ENCODE results near the gene RBM11. TPM values are rescaled to one million over a fixed set of nuclear protein-coding genes. Genes with fewer than 3 reads are reported as not detected.

The RBM11 gene
- total RNA-seq, 2 donors from 2014 or later = 4.9 to 10.3 TPM

DNA sequence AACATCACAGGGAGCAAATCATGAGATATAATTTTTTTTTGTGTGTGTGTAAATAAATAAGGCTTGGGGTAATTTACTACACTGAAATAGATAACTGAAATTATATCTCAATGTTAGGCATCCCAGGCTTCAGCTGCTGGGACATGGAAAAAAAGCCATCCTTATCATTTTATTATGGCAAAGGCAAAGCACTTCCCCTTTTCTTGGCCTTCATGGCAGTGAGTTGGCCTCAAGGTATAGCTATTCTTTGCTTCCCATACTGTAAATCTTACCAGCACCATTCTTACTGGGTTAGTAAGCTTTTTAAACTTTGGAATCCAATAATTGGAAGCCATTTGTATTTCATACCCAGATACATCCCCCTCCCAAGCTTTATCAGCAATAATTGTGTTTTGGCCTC lies 29.0 kb downstream of the RBM11 start:
- Mint-ChIP-seq H3K27ac (no peak overlapping the region), H3K9me3 (peaks cover 0 to 3% of the 10 kb centered on the region in 2 donors), H3K36me3 (ENCODE audit: insufficient read depth in 2 of 2) (no peaks in the 10 kb centered on the region), H3K4me3 (no peak overlapping the region), H3K27me3 (ENCODE audit: low read depth) (no peaks in the 10 kb centered on the region), H3K4me1 (ENCODE audit: low read depth) (peaks cover 13% of the 10 kb centered on the region)
- no peak for ATAC-seq (replicated peaks in 1 of 2)
- DNase-seq = no peak

DNA sequence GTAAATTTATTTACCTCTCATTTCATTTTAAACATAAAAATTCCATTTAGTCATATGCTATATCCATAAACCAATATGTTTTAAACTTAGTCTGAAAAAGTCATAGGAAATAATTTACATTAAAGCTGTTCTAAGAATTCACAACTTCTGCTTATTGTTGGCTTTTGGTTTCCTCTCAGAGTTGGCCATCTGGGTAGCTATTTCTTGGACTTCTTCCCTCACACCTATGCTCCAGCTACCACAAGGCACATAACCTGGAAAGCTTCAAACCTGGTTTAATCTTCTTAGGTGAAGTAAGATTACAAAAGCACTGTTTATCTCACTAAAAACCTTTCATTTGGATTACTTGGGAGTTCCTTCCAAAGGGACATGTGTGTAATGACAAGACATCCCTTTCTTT lies 29.8 kb downstream of the RBM11 start:
- H3K4me3 Mint-ChIP-seq = no peak overlapping the region
- H3K4me1 Mint-ChIP-seq (ENCODE audit: low read depth) = peaks cover 11% of the 10 kb centered on the region
- ATAC-seq (replicated peaks in 1 of 2) (no peak), DNase-seq (no peak)
- no peaks in the 10 kb centered on the region for H3K27me3 Mint-ChIP-seq (ENCODE audit: low read depth)
- H3K27ac Mint-ChIP-seq = no peak overlapping the region
- H3K36me3 Mint-ChIP-seq (ENCODE audit: insufficient read depth in 2 of 2) = no peaks in the 10 kb centered on the region
- peaks cover 0 to 2% of the 10 kb centered on the region in 2 donors for H3K9me3 Mint-ChIP-seq

DNA sequence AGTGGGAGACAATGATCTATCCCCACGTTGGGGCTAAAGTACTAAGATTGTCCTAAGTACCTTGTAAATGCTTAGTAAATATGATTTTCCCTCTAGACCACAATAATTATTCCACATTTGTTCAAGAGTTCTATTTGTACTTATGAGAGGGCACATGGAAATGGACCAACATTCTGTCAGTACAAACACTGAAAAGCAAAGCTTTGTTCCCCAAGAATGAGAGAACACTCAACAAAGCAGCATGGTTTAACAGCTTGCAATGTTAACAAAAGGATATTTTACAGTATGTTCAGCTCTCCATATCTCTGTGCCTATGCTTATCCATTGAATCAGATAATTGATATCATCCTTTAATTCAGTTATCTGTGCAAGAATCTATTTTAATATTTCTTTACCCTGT lies 35.4 kb downstream of the RBM11 start:
- H3K4me1 Mint-ChIP-seq (ENCODE audit: low read depth) = peaks cover 4% of the 10 kb centered on the region
- H3K4me3 Mint-ChIP-seq = no peak overlapping the region
- H3K9me3 Mint-ChIP-seq = no peaks in the 10 kb centered on the region
- no peaks in the 10 kb centered on the region for H3K36me3 Mint-ChIP-seq (ENCODE audit: insufficient read depth in 2 of 2)
- H3K27ac Mint-ChIP-seq = no peak overlapping the region
- DNase-seq (no peak), ATAC-seq (replicated peaks in 1 of 2) (no peak)
- H3K27me3 Mint-ChIP-seq (ENCODE audit: low read depth) = no peaks in the 10 kb centered on the region

DNA sequence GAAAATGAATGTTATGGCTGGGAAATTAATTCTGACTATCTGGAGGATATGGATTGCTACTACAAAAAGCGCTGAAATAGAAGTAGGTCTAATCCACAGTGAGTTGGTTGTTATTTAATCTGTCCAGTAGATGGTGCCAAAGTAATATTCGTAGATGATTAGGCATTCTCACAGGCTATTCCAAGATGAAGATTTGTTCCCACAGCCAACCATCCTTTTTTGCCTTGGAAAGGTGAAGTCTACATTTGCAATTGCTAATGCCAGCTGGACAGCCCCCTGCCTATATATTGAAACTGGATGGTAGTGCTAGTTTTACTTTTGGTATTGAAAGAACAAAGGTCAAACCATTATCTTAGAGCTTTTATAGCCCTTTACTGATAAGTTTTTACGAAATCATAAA lies 43.8 kb downstream of the RBM11 start:
- H3K36me3 Mint-ChIP-seq (ENCODE audit: insufficient read depth in 2 of 2) = no peaks in the 10 kb centered on the region
- H3K9me3 Mint-ChIP-seq = no peaks in the 10 kb centered on the region
- DNase-seq = no peak
- H3K27ac Mint-ChIP-seq = no peak overlapping the region
- no peak for ATAC-seq (replicated peaks in 1 of 2)
- H3K4me1 Mint-ChIP-seq (ENCODE audit: low read depth) = peaks cover 7% of the 10 kb centered on the region
- H3K4me3 Mint-ChIP-seq = no peak overlapping the region
- H3K27me3 Mint-ChIP-seq (ENCODE audit: low read depth) = no peaks in the 10 kb centered on the region

DNA sequence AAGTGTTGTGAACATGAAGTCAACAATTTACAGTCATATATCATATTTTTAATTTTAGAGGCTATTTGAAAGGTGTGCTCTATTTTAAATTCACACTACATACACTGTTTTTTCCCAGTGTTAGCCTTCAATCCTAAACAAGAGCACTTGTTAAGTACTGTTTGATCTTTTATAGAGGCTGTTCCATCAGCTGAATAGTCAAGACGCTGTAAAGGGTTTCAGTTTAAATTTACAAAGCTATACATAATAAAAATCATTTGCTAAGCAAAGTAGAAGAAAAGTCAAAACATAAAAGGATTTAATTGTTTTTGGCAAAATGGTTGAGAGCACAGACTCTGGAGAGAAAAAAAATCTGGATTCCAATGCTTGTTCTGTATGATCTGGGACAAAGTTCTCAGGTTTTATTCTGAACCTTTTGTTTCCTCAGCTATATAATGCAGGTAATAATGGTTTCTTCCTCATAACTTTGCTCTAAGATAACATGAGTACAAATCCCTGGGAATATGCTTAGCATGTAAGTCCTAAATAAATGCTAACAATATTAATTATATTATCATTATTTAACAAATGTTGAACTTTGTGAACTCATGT lies 44.3 kb downstream of the RBM11 start:
- ATAC-seq (replicated peaks in 1 of 2) (no peak), DNase-seq (no peak)
- peaks cover 7% of the 10 kb centered on the region for H3K4me1 Mint-ChIP-seq (ENCODE audit: low read depth)
- H3K27ac Mint-ChIP-seq = no peak overlapping the region
- H3K4me3 Mint-ChIP-seq = no peak overlapping the region
- no peaks in the 10 kb centered on the region for H3K9me3 Mint-ChIP-seq
- no peaks in the 10 kb centered on the region for H3K27me3 Mint-ChIP-seq (ENCODE audit: low read depth)
- H3K36me3 Mint-ChIP-seq (ENCODE audit: insufficient read depth in 2 of 2) = no peaks in the 10 kb centered on the region

DNA sequence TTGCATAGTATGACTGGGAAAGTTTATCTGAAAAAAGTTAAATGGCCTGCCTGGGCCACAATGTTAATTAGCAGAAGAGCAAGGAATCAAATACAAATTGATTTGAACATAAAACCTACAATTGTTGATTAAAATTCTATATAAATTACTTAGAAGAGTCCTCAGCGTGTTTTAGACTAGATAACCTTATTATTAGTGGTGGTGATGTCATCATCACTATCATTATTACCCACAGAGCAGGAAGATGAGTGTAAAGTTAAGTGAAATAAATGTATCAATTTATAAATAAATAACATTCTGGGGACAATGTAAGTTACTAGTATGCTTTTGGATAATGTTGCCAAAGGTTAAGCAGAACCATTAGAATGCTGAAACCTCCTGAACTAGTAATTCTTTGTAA lies 46.1 kb downstream of the RBM11 start:
- no peak for ATAC-seq (replicated peaks in 1 of 2)
- Mint-ChIP-seq H3K27me3 (ENCODE audit: low read depth) (no peaks in the 10 kb centered on the region), H3K36me3 (ENCODE audit: insufficient read depth in 2 of 2) (no peaks in the 10 kb centered on the region)

DNA sequence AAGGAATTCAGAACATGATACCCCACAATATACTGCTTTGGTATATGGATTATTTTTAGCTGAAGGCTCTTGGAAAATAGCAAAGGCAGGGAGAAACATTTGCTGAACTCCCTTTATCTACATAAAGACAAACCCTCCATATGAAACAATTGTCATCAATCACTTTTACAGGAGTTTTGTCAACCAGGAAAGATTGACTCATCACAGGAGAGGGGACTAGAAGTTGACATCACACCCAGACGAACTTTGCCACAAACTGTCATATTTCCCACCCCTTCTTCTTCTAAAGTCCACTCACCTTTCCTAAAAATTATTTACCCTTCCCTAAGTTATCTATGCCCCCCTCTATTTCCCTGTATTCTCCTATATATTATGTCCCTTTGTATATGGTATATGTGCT lies 47.9 kb downstream of the RBM11 start:
- DNase-seq (no peak), ATAC-seq (replicated peaks in 1 of 2) (no peak)
- H3K4me1 Mint-ChIP-seq (ENCODE audit: low read depth) = peaks cover 7% of the 10 kb centered on the region
- no peaks in the 10 kb centered on the region for H3K36me3 Mint-ChIP-seq (ENCODE audit: insufficient read depth in 2 of 2)
- no peak overlapping the region for H3K4me3 Mint-ChIP-seq
- H3K27ac Mint-ChIP-seq = no peak overlapping the region
- H3K27me3 Mint-ChIP-seq (ENCODE audit: low read depth) = no peaks in the 10 kb centered on the region
- no peaks in the 10 kb centered on the region for H3K9me3 Mint-ChIP-seq

More for the DNA sequence above, 46.1 kb downstream of the RBM11 start:
- Mint-ChIP-seq H3K9me3 (no peaks in the 10 kb centered on the region), H3K4me1 (ENCODE audit: low read depth) (peaks cover 7% of the 10 kb centered on the region), H3K4me3 (no peak overlapping the region), H3K27ac (no peak overlapping the region)
- DNase-seq = no peak

DNA sequence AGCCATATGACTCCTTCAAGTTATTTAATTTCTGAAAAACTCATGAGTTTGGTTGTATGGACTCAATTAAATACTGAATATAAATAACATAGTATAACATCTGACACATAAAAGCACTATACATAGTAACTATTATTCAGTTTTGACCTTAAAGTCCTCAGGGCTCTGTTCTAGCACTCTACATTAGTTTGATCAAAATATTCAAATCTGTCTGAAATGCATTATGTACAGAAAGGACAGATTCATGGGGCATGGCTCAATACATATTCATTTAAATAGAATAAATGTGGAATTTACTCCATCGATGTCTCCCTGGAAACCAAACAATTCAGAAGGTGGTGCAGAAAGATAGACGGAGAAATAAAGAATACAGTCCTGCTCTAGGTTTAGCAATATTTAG lies 49.1 kb downstream of the RBM11 start:
- Mint-ChIP-seq H3K27me3 (ENCODE audit: low read depth) (no peaks in the 10 kb centered on the region), H3K27ac (no peak overlapping the region), H3K4me3 (no peak overlapping the region), H3K36me3 (ENCODE audit: insufficient read depth in 2 of 2) (no peaks in the 10 kb centered on the region), H3K9me3 (no peaks in the 10 kb centered on the region), H3K4me1 (ENCODE audit: low read depth) (peaks cover 7% of the 10 kb centered on the region)
- ATAC-seq (replicated peaks in 1 of 2) (no peak), DNase-seq (no peak)

DNA sequence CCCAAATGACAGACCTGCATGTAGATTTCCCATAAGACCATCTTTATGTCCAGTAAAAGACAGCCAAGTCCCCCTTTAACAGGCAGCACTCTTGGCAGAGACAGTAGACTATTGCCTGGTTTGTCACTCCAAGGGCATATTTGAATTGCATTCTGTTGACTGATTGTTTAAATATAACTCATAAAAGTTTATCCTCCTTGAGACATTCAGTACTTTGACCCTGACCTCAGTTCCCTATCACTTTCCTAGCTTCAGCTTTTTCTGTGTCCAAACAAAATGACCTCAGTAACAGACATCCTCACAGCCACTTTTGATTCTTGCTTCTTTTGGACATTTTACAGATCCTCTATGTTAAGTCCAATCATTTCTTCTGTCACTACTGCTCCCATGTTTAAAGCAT lies 51.1 kb downstream of the RBM11 start:
- no peak overlapping the region for H3K4me3 Mint-ChIP-seq
- H3K27ac Mint-ChIP-seq = no peak overlapping the region
- peaks cover 7% of the 10 kb centered on the region for H3K4me1 Mint-ChIP-seq (ENCODE audit: low read depth)
- peaks cover 11% of the 10 kb centered on the region for H3K27me3 Mint-ChIP-seq (ENCODE audit: low read depth)
- H3K9me3 Mint-ChIP-seq = no peaks in the 10 kb centered on the region
- DNase-seq (no peak), ATAC-seq (replicated peaks in 1 of 2) (no peak)
- H3K36me3 Mint-ChIP-seq (ENCODE audit: insufficient read depth in 2 of 2) = no peaks in the 10 kb centered on the region

DNA sequence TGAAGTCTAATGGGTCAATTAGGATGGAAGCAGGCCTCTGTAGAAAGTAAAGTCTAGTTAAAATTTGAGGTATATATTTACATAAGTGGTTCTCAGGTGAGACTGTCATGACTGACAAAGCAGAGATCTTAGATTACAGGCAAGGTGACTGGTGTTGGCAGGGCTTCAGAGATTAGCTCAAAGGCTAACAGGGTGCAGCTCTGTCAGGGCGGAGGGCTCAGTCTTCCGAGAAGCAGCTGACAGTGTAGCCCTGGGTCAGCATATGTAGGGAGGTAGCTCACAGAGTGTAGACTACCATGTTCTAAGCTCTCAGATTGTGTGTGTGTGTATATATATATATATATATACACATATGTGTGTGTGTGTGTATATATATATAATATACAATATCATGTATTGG lies 54.7 kb downstream of the RBM11 start:
- Mint-ChIP-seq H3K4me1 (ENCODE audit: low read depth) (no peaks in the 10 kb centered on the region), H3K4me3 (no peak overlapping the region), H3K36me3 (ENCODE audit: insufficient read depth in 2 of 2) (no peaks in the 10 kb centered on the region), H3K27ac (no peak overlapping the region), H3K27me3 (ENCODE audit: low read depth) (peaks cover 40% of the 10 kb centered on the region), H3K9me3 (no peaks in the 10 kb centered on the region)
- DNase-seq = no peak
- no peak for ATAC-seq (replicated peaks in 1 of 2)

DNA sequence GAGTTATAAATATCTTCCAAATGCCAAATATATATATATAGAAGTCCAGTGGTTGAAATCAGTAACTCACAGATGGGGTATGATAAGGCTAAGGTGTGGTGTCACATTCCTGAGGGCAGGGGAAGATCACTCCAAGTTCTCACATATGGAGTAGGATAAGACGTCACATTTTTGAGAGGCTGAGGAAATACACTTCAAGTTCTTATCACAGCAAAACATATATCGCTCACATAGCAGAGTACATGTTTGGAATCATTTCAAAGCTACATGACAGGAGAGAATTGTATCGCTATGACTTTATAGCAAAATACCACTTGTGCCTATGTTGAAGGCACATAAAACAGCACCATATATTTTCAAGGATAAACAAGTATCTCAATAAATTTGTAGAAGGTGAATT lies 55.1 kb downstream of the RBM11 start:
- no peaks in the 10 kb centered on the region for H3K36me3 Mint-ChIP-seq (ENCODE audit: insufficient read depth in 2 of 2)

DNA sequence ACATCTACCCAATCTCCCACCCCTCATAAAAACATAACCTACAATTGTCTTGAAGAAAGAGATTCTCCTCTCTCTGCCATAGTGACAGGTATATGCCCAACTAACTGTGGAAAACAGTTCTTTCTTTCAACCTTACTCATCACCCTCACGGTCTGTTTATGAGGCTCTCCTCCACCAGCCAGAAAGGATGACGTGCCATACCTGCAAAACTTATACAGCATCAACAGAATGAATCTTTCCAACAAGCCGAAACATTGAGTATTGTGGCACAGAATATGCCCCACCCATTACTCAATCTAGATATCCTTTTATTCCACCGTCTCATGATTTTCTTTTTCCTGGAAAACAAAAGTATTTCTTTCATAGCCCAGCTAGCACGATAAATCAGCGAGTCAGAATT lies 55.7 kb downstream of the RBM11 start:
- Mint-ChIP-seq H3K4me1 (ENCODE audit: low read depth) (no peaks in the 10 kb centered on the region), H3K27me3 (ENCODE audit: low read depth) (peaks cover 46% of the 10 kb centered on the region), H3K9me3 (no peaks in the 10 kb centered on the region), H3K4me3 (no peak overlapping the region), H3K27ac (no peak overlapping the region), H3K36me3 (ENCODE audit: insufficient read depth in 2 of 2) (no peaks in the 10 kb centered on the region)
- ATAC-seq (replicated peaks in 1 of 2) = no peak
- no peak for DNase-seq

More for the DNA sequence above, 55.1 kb downstream of the RBM11 start:
- peaks cover 44% of the 10 kb centered on the region for H3K27me3 Mint-ChIP-seq (ENCODE audit: low read depth)
- no peak overlapping the region for H3K4me3 Mint-ChIP-seq
- no peaks in the 10 kb centered on the region for H3K4me1 Mint-ChIP-seq (ENCODE audit: low read depth)
- DNase-seq = no peak
- H3K27ac Mint-ChIP-seq = no peak overlapping the region
- H3K9me3 Mint-ChIP-seq = no peaks in the 10 kb centered on the region
- no peak for ATAC-seq (replicated peaks in 1 of 2)

DNA sequence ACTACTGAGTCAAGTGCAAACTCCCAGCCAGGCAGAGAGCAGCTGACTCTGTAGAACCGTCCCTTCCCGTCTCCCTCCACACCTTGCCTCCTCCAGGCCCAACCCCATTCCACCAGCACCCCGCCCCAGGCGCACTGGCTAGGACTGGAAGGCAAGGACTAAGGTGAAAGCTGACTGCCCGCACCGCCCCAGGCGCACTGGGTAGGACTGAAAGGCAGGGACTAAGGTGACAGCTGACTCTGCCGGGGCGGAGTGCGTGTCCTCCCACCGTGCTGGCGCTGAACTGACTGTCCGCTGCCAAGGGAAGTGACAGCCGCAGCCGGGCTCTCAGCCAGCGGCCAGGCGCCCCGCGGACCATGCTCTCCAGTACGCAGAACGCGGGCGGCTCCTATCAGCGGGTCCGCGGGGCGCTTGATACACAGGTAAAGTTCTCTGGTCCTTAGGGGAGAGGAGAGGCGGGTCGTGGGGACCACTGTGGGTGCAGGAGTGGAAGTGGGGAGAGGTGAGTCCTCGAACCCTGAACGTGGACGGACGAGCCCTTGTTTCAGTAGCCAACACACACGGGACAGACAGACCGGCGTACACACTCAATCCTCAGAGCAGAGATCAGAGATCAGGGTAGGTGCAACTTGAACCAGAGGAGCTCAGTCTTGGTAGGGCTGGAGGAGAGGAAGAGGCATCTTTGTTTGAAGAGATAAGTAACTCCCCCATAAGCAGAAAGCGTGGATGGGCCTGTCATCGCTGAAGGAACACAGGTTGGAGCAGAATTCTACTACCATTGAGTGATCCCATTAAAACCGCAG lies 58.0 kb downstream of the RBM11 start:
- DNase-seq (peak in 1 of 2 donors; percentile 1), ATAC-seq (replicated peaks in 1 of 2) (peak in 1 of 2 donors; percentile 18)
- Mint-ChIP-seq H3K36me3 (ENCODE audit: insufficient read depth in 2 of 2) (no peaks in the 10 kb centered on the region), H3K27ac (no peak overlapping the region), H3K27me3 (ENCODE audit: low read depth) (peaks cover 46% of the 10 kb centered on the region), H3K4me3 (peak overlapping the region in 1 of 2 donors; percentile 38), H3K4me1 (ENCODE audit: low read depth) (no peaks in the 10 kb centered on the region), H3K9me3 (no peaks in the 10 kb centered on the region)

All from activated T-cell treated with anti-CD3 and anti-CD28 coated beads, Interleukin-2, amount 50 U/mL, for 72 hours (primary cell).